HG03196 (cell line): ENCODE data around the gene ATP6V0B.

Source experiments
- ATAC-seq: cut with Tn5 transposase; IDR thresholded peaks from one replicate; pipeline ENCODE4 v1.9.1; 2021; ENCODE audit not compliant: unreplicated experiment

Gene ATP6V0B

DNA sequence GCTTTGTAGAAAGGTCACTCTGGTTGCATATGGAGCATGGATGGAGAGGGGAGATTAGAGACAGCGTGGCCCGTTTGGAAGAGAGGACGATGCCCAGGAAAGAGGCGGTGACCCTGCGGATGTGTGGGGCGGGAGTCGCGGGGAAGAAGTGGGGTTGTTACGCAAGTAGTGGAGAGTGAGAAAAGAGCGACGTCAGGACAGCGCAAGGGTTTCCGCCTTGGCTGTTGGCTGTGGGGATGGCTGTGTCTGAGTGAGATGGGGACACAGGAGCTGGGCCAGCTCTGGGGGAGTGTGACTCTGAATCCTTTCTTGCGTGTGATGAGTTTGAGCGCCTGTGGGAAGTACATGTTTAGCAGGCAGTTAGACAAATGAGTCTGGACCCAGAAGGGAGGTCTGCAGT, 8.0 kb downstream of the ATP6V0B start:
- no peak for ATAC-seq

- no peak for ATAC-seq
Observed at GRCh38 chr1:43983253-43983899, 8.6 kb downstream of the ATP6V0B start.

DNA sequence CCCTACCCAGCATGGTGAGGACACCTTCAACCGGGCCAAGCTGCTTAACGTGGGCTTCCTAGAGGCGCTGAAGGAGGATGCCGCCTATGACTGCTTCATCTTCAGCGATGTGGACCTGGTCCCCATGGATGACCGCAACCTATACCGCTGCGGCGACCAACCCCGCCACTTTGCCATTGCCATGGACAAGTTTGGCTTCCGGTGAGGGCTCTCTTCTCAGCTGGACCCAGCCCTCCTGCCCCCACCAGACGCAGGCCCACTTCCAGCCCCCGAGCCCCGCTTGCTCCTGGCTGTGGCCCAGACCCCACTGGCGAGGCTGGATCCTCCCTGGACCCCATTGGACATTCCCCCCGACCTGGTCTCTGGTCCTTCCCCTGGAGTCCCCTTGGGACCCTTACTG, 10.1 kb downstream of the ATP6V0B start:
- ATAC-seq, result no peak

DNA sequence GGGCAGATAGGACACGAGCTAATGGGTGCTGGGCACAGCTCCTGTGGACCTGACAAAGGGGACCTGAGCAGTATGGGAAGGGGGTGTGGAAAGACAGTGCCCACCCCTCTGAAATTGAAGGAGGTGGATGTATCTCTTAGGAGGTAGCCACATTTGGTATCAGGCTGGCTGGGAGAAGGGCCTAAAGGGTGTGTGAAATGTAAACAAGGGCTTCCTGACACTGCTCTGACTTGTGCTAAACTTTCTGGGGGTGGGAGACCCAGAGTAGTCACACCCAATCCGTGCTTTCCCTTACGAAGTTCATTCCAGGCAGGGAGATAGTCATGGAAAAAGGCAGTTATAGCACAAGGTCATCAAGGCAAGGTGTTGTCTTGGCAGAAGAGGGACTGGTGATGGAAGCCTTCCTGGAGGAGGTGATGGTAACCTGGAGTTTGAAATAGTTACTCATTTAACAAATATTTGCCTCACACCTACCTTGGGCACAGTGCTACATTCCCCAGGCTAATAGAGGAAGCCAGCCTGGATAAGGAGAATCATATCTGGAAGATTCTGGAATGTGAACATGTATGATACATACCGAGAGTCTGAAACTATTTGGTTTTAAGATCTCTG, 11.3 kb downstream of the ATP6V0B start:
- ATAC-seq, result no peak

DNA sequence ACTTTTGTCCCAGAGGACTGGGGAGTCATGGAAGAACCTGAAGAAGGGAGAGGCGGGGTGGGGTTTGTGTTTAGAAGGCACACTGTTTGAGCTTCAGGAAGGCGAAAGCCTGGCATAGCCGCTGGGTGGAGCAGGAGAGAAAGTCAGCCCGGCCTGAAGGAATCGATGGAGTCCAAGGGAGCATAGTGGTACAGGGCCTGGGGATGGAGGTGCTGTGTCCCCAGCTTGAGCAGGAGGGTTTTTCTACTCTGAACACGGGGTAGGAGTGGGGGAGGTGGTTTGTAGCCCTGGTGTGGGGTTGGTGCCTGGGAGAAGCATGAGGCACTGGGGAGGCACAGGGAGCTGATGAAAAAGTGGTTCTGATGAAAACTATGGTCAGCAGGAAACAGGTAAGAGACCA, 12.0 kb downstream of the ATP6V0B start:
- ATAC-seq, result no peak

DNA sequence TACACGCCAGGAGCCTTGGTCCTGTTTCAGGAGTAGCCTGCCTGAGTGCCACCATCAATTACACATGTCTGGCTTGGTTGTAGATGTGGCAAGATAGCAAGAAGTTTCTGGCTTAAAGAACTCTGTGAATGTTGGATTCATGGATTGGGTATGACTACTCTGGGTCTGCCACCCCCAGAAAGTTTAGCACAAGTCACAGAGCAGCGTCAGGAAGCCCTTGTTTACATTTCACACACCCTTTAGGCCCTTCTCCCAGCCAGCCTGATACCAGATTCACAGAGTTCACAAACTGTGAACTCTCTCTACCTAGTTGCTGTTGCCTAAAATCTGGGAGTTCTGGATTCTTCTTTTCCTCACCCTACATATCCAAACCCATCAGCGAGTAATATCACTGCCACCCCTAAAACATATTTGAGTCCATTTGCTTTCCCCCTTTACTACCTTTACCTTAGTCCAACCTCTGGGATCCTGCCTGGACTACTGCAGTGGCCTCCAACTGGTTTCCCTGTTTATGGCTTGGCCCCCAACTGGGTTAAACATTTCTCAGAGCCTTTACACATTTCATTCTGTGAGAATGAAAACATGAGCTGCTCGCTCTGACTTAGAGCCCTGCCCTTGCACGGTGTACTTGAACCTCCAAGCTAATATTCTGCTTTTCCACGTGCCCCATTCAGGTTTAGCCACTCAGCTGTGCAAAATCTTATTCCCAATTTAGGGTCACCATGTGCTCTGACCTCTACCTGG, 12.6 kb downstream of the ATP6V0B start:
- no peak for ATAC-seq

DNA sequence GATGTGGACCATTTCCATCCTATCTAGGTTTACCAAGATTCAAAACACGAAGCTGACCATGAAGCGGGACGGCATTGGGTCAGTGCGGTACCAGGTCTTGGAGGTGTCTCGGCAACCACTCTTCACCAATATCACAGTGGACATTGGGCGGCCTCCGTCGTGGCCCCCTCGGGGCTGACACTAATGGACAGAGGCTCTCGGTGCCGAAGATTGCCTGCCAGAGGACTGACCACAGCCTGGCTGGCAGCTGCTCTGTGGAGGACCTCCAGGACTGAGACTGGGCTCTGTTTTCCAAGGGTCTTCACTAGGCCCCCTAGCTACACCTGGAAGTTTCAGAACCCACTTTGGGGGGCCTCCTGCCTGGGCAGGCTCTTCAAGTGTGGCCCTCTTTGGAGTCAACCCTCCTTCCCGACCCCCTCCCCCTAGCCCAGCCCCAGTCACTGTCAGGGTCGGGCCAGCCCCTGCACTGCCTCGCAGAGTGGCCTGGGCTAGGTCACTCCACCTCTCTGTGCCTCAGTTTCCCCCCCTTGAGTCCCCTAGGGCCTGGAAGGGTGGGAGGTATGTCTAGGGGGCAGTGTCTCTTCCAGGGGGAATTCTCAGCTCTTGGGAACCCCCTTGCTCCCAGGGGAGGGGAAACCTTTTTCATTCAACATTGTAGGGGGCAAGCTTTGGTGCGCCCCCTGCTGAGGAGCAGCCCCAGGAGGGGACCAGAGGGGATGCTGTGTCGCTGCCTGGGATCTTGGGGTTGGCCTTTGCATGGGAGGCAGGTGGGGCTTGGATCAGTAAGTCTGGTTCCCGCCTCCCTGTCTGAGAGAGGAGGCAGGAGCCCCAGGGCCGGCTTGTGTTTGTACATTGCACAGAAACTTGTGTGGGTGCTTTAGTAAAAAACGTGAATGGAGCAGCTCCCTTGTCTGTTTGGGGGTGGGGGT, 15.8 kb downstream of the ATP6V0B start:
- ATAC-seq, result no peak

DNA sequence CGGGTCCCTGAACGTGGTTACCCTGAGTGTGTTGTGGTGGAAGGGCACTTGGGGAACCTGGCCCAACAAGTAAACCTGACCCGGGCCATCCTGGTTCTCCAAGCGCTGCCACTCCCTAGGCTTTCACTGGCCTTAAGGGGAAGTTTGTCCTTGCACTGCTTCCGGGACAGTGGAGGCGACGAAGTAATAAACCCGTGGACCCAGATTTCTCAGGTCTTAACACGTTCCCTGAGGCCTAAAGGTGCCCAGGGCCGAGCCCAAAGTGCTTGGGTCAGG, 16.4 kb downstream of the ATP6V0B start:
- ATAC-seq, result no peak

DNA sequence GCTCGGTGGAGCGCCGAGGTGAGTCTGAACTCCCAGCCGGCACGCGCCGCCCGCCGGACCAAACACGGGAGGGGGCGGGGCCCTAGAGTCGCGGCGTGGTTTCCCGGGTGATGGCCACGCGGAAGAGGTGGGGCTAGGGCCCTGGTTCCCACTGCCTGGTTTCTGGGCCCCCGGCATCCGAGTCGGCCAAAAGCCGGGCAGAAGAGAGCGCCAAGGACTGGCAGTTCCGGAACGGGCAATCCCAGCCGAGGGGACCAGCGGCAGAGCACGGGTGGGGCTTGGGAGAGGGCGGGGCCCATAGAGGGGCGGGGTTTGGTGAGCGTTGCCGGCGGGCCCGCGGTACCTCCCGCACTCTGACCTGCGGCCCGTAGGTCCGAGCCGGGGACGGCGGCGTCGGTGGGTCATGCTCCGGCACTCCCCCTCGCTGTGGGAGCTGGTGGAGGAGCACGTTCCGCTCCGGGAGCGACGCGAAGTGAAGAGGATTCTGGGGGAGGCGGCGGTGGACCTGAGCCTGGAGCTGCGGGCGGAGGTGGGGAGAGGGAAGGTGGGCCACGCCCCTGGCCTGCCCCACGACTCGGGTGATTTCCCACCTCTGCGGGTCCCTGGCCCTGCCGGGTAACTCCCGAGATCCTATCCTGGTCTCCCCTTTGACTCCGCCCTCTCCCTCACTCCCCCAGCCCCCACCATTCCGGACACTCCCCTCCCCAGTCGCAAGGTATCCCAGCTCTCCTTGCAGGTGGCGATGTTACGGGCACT, 16.9 kb downstream of the ATP6V0B start, which contains the start of gene CCDC24:
Gene CCDC24, plus strand, starts transcription at position 124 of the 756 bp plus-strand sequence. Its CDS starts 280 bp downstream, at position 404.
- peak; percentile 51 for ATAC-seq

DNA sequence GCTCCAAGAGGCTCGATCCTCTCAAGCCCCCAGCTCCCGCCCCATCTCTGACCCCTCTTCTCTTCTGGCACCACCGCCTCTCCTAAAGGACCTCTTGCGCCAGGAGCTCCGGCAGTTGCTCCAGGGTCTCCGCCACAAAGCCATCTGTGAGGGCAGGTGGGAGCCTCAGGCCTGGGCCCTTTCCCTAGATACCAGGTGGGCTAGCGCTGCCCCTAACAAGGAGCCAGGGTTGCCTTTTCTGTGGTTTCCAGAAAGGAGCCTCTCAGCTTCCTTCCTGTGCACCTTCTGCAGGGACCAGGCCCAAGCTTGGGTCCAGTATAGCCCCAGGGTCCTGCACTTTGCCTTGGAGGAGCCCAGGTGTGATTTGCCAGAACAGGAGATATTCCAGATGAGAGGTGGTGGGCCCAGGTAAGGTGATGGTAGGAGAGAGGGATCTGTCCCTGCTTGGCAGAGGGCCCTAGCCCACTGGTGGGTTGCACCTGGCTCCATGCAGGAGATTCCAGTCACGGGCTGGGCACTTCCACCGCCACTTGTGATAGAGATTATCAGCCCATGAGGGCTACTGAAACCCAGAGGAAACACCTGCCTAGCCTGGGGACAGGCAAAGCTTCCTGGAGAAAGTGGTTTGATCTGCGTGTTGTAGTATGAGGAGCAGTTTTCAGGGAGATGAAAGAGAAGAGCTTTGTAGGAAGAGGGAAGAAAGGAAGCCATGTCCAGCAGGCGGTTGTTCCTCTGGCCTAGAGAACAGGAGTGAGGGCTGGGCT, 17.7 kb downstream of the ATP6V0B start:
- no peak for ATAC-seq

GRCh38 chr1:43993206-43993914, 18.6 kb downstream of the ATP6V0B start:
- no peak for ATAC-seq

GRCh38 chr1:43994071-43994470, 19.3 kb downstream of the ATP6V0B start:
- ATAC-seq, result no peak

- no peak for ATAC-seq
Observed at GRCh38 chr1:43994794-43995790, 20.3 kb downstream of the ATP6V0B start.

DNA sequence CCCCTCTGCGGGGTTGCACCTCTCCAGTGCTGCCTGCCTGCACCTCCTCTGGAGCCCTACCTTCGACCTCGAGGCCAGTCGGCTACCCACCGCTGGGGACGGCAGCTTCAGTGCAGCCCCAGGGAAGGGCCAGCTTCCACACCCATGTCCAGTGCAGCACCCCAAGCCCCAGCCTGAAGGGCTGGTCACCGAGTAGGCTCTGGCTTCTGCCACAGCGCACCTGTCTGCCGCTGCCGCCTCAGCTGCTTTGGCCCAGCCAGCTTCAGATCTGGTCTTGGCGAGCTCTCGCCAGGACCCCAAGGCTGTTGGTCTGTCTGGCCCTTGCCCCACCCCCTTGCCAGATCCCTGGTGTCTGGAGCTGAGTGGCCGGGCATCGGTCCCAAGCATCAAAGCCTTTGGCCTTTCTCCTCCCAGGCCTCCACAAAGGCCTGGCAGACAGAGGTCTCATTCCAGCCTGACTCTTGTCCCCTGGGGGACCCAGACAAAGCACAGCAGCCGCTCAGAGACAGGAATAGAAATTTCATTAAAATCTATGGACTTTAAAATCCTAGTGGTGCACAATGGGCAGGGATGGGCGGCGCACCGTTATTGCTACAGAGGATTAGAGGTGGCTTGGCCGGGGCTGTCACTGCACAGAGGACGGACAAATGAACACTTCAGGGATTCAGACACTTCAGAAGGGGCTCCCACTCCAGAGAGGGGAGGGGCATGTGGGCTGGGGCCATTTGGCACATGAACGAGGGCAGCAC, 21.4 kb downstream of the ATP6V0B start:
- ATAC-seq, result no peak

GRCh38 chr1:43996733-43997115, 22.0 kb downstream of the ATP6V0B start:
- ATAC-seq, result no peak

GRCh38 chr1:43997295-43997999, 22.7 kb downstream of the ATP6V0B start:
- no peak for ATAC-seq

DNA sequence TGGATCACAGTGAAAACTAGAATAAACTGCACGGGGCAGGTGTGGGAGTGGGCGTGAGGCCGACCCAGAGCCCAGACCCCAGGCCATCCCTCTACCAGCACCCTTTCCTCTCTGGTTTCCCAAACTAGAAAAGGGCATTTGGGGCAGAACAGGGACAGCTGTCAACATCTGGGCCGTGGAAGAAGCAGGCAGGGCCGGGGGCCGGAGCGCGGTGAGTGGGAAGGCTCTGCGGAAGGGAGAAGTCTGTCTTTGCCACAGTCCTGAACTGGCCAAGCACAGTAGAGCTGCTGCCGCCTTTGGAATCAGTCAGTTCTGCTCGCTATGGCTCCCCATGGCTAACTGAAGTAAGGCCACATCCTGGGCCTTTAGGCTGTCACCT, 23.2 kb downstream of the ATP6V0B start:
- ATAC-seq, result no peak
